GM23338 (cell line): ENCODE data around the gene FYN. TPM values are rescaled to one million over a fixed set of nuclear protein-coding genes. Genes with fewer than 3 reads are reported as not detected.

Experiments
- ATAC-seq: fragments of 200-7000 bp; cut with Tn5 transposase; 3 replicates; pipeline ENCODE4 v1.9.1; 2020
- DNase-seq: peaks from one replicate; pipeline ENCODE4 v3.0.0-alpha.2; 2015; ENCODE audit warnings: low spot score
- H2AFZ ChIP-seq: fragments of 200-600 bp; sonication (generic); 2 replicates; pipeline ENCODE4 v1.8.0; 2016; ENCODE audit warnings: antibody characterized with exemption, mild to moderate bottlenecking, moderate library complexity
- H3F3A ChIP-seq: fragments of 200-600 bp; sonication (generic); replicated peaks from 2 replicates; pipeline ENCODE4 v1.8.0; 2017; ENCODE audit warnings: antibody characterized with exemption, mixed run types, low read depth
- H3K27ac ChIP-seq: fragments of 200-600 bp; sonication (generic); 2 replicates; pipeline ENCODE4 v1.6.1; 2016; ENCODE audit warnings: low read depth
- H3K27me3 ChIP-seq: fragments of 200-600 bp; sonication (generic); 2 replicates; pipeline ENCODE4 v1.8.0; 2016; ENCODE audit warnings: mild to moderate bottlenecking, mixed run types, moderate library complexity; ENCODE audit not compliant: insufficient read depth
- H3K36me3 ChIP-seq: fragments of 200-600 bp; sonication (generic); 2 replicates; pipeline ENCODE4 v1.8.0; 2016; ENCODE audit warnings: mild to moderate bottlenecking; ENCODE audit not compliant: insufficient read depth
- H3K4me1 ChIP-seq: fragments of 200-600 bp; sonication (generic); 2 replicates; pipeline ENCODE4 v1.8.0; 2016; ENCODE audit warnings: mild to moderate bottlenecking, moderate library complexity; ENCODE audit not compliant: insufficient read depth
- H3K4me2 ChIP-seq: fragments of 200-600 bp; sonication (generic); 2 replicates; pipeline ENCODE4 v1.7.1; 2017; ENCODE audit warnings: mixed run types
- H3K4me3 ChIP-seq: fragments of 200-600 bp; sonication (generic); 2 replicates; pipeline ENCODE4 v1.6.1; 2016; ENCODE audit warnings: mixed run types
- H3K79me2 ChIP-seq: fragments of 200-600 bp; sonication (generic); replicated peaks from 2 replicates; pipeline ENCODE4 v1.8.0; 2017; ENCODE audit warnings: mild to moderate bottlenecking; ENCODE audit not compliant: insufficient read depth
- H3K9me2 ChIP-seq: fragments of 200-600 bp; sonication (generic); 2 replicates; pipeline ENCODE4 v1.8.0; 2017; ENCODE audit not compliant: insufficient read depth
- H4K20me1 ChIP-seq: fragments of 200-600 bp; sonication (generic); replicated peaks from 2 replicates; pipeline ENCODE4 v1.8.0; 2017; ENCODE audit warnings: mild to moderate bottlenecking; ENCODE audit not compliant: insufficient read depth
- H3K27ac Mint-ChIP-seq: 2 replicates; pipeline ENCODE4 v1.8.0; 2020; ENCODE audit warnings: inconsistent platforms, mild to moderate bottlenecking, moderate library complexity, mixed read lengths
- H3K27me3 Mint-ChIP-seq: 3 replicates; pipeline ENCODE4 v1.8.0; 2022; ENCODE audit warnings: low read depth, mild to moderate bottlenecking, moderate library complexity, mixed read lengths, inconsistent platforms; ENCODE audit not compliant: insufficient read depth, poor library complexity
- H3K36me3 Mint-ChIP-seq: 3 replicates; pipeline ENCODE4 v1.8.0; 2021; ENCODE audit warnings: low read depth, mild to moderate bottlenecking, inconsistent platforms, moderate library complexity, mixed read lengths
- H3K4me1 Mint-ChIP-seq: 3 replicates; pipeline ENCODE4 v1.8.0; 2020; ENCODE audit warnings: mild to moderate bottlenecking, inconsistent platforms, mixed read lengths
- H3K4me3 Mint-ChIP-seq: 3 replicates; pipeline ENCODE4 v1.8.0; 2021; ENCODE audit warnings: moderate library complexity, mild to moderate bottlenecking, inconsistent platforms, mixed read lengths
- H3K9me3 Mint-ChIP-seq: 3 replicates; pipeline ENCODE4 v1.8.0; 2020; ENCODE audit warnings: moderate library complexity, mild to moderate bottlenecking, inconsistent platforms, mixed read lengths
- CREB1 ChIP-seq: fragments of 250-450 bp; sonication (Bioruptor Pico); IDR thresholded peaks from 2 replicates; pipeline ENCODE4 v1.5.0; 2020; ENCODE audit warnings: low read depth, mild to moderate bottlenecking, moderate library complexity
- CTCF ChIP-seq, 2 experiments: fragments of 200-600 bp in 1 of 2; sonication (generic) in 1 of 2; conservative IDR thresholded peaks; 2 replicates each; pipeline versions ENCODE4 v1.5.1 to v1.6.1; 2016 to 2017; ENCODE audit warnings: antibody characterized with exemption in 2 of 2, low read depth in 2 of 2, mild to moderate bottlenecking in 2 of 2, moderate library complexity in 1 of 2
- ETS1 ChIP-seq: IDR thresholded peaks from 2 replicates; pipeline ENCODE4 v1.6.1; 2016; ENCODE audit warnings: antibody characterized with exemption
- EZH2 ChIP-seq: fragments of 200-600 bp; sonication (generic); IDR thresholded peaks from one replicate; pipeline ENCODE4 v1.8.0; 2017; ENCODE audit warnings: antibody characterized with exemption, mild to moderate bottlenecking, low read depth; ENCODE audit not compliant: unreplicated experiment
- EZH2phosphoT487 ChIP-seq: fragments of 200-600 bp; sonication (generic); IDR thresholded peaks from one replicate; pipeline ENCODE4 v1.8.1; 2018; ENCODE audit warnings: antibody characterized with exemption; ENCODE audit not compliant: unreplicated experiment
- JUNB ChIP-seq: IDR thresholded peaks from one replicate; pipeline ENCODE4 v1.6.1; 2016; ENCODE audit warnings: antibody characterized with exemption; ENCODE audit not compliant: unreplicated experiment
- NANOG ChIP-seq: IDR thresholded peaks from 2 replicates; pipeline ENCODE4 v1.6.1; 2016; ENCODE audit warnings: antibody characterized with exemption, borderline replicate concordance
- POLR2AphosphoS5 ChIP-seq: IDR thresholded peaks from 2 replicates; pipeline ENCODE4 v1.6.1; 2016; ENCODE audit warnings: antibody characterized with exemption, low read depth
- REST ChIP-seq: IDR thresholded peaks from one replicate; pipeline ENCODE4 v1.6.1; 2018; ENCODE audit warnings: antibody characterized with exemption; ENCODE audit not compliant: unreplicated experiment
- STAT1 ChIP-seq: IDR thresholded peaks from one replicate; pipeline ENCODE4 v1.6.1; 2016; ENCODE audit warnings: antibody characterized with exemption; ENCODE audit not compliant: unreplicated experiment
- ZNF114 ChIP-seq: fragments of 250-450 bp; sonication (Bioruptor Pico); IDR thresholded peaks from 2 replicates; pipeline ENCODE4 v1.5.0; 2020; ENCODE audit warnings: mild to moderate bottlenecking, moderate library complexity
- ZNF331 ChIP-seq: fragments of 250-450 bp; sonication (Bioruptor Pico); IDR thresholded peaks from 2 replicates; pipeline ENCODE4 v1.5.0; 2020; ENCODE audit warnings: low read depth, mild to moderate bottlenecking, moderate library complexity
- ZNF462 ChIP-seq: fragments of 250-450 bp; sonication (Bioruptor Pico); IDR thresholded peaks from 2 replicates; pipeline ENCODE4 v1.5.0; 2020; ENCODE audit warnings: mild to moderate bottlenecking, moderate library complexity
- polyA plus RNA-seq: library from polyadenylated mRNA; unstranded; fragments of >200 nt; fragmentation: Nextera tagmentation; extraction: Ambion mirVana; gene quantifications from 2 replicates; pipeline ENCODE4 v1.2.1, GENCODE V29; 2016
- total RNA-seq: library from RNA; depleted of rRNA; stranded (reverse); fragments of >200 nt; shearing (Covaris generic); gene quantifications from 2 replicates; pipeline ENCODE4 v1.2.3, GENCODE V29; 2014

FYN gene
- total and polyA plus RNA-seq, 2 experiments from 2014 or later: 46.8 to 143 TPM

GRCh38 chr6:111759836-111760785 lies 113.1 kb downstream of the FYN start:
- peak; percentile 36 for DNase-seq
- H3K27ac Mint-ChIP-seq: peak overlapping the region; percentile 46; the same call in 1 of the 2 replicates

More at GRCh38 chr6:111759836-111760785, 113.1 kb downstream of the FYN start:
- Histone ChIP-seq H3K27ac (peak overlapping the region; percentile 52; the same call in 1 of the 2 replicates), H2AFZ (no peak overlapping the region), H3F3A (no peaks in the 10 kb centered on the region), H3K27me3 (no peaks in the 10 kb centered on the region), H4K20me1 (no peaks in the 10 kb centered on the region), H3K9me2 (no peaks in the 10 kb centered on the region), H3K4me1 (peaks cover 31% of the 10 kb centered on the region), H3K36me3 (no peaks in the 10 kb centered on the region), H3K4me3 (no peak overlapping the region), H3K4me2 (peak overlapping the region; percentile 32), H3K79me2 (peaks cover 9% of the 10 kb centered on the region)
- H3K27me3 Mint-ChIP-seq: peaks cover 9% of the 10 kb centered on the region
- H3K36me3 Mint-ChIP-seq: no peaks in the 10 kb centered on the region; the same call in 2 of the 3 replicates
- TF ChIP-seq STAT1 (no peak), NANOG (no peak), JUNB (no peak), EZH2 (no peak), ETS1 (no peak), ZNF462 (CRISPR knock-in tag) (no peak), ZNF114 (CRISPR knock-in tag) (no peak), POLR2AphosphoS5 (no peak), EZH2phosphoT487 (no peak), CTCF (conservative IDR thresholded peaks at IDR 0.05; ENCODE audit: low read depth in 2 of 2) (no peak), CREB1 (CRISPR knock-in tag) (no peak), REST (no peak), ZNF331 (CRISPR knock-in tag) (no peak)
- no peak overlapping the region for H3K4me3 Mint-ChIP-seq
- H3K9me3 Mint-ChIP-seq: no peaks in the 10 kb centered on the region
- ATAC-seq: peak; percentile 39
- peaks cover 80% of the 10 kb centered on the region for H3K4me1 Mint-ChIP-seq
